NCI-H187 (cell line): ENCODE measurements around the gene TRIM8.

ENCODE experiments used
- DNase-seq, 2 experiments: peaks; one replicate each; lab custom pipeline; 2025; lab: John Stamatoyannopoulos, UW

Gene TRIM8

GRCh38 chr10:102616066-102616770, 28.1 kb upstream of the TRIM8 start:
- DNase-seq, result no peak

GRCh38 chr10:102617041-102617440, 27.2 kb upstream of the TRIM8 start:
- DNase-seq, result no peak

GRCh38 chr10:102617816-102618215, 26.5 kb upstream of the TRIM8 start:
- DNase-seq, result no peak

GRCh38 chr10:102619281-102619981, 24.8 kb upstream of the TRIM8 start:
- DNase-seq, result no peak

- DNase-seq, result no peak
These were observed 24.1 kb upstream of the TRIM8 start for GRCh38 chr10:102620138-102620590.

- DNase-seq, result no peak
These were observed 23.5 kb upstream of the TRIM8 start for GRCh38 chr10:102620591-102621442.

- no peak for DNase-seq
These were observed 22.6 kb upstream of the TRIM8 start for GRCh38 chr10:102621443-102622325.

- no peak for DNase-seq
These were observed 20.2 kb upstream of the TRIM8 start for GRCh38 chr10:102624094-102624493.

GRCh38 chr10:102624751-102625645, 19.3 kb upstream of the TRIM8 start:
- no peak for DNase-seq

GRCh38 chr10:102626026-102626685, 18.1 kb upstream of the TRIM8 start:
- no peak for DNase-seq

GRCh38 chr10:102627291-102627735, 17.0 kb upstream of the TRIM8 start:
- no peak for DNase-seq

- no peak for DNase-seq
These were observed 16.5 kb upstream of the TRIM8 start for GRCh38 chr10:102627736-102628293.

GRCh38 chr10:102628451-102628911, 15.8 kb upstream of the TRIM8 start:
- no peak for DNase-seq

GRCh38 chr10:102629661-102630614, 14.3 kb upstream of the TRIM8 start:
- no peak for DNase-seq

- DNase-seq, result no peak
These were observed 13.6 kb upstream of the TRIM8 start for GRCh38 chr10:102630663-102631062.

- no peak for DNase-seq
These were observed 12.5 kb upstream of the TRIM8 start for GRCh38 chr10:102631525-102632393.

- no peak for DNase-seq
These were observed 11.7 kb upstream of the TRIM8 start for GRCh38 chr10:102632394-102633111.
